SK-MEL-5 (cell line): Measurements from ENCODE around the gene CD2. TPM values are rescaled to one million over a fixed set of nuclear protein-coding genes. Genes with fewer than 3 reads are reported as not detected.

Experiments
- DNase-seq: peaks from one replicate; pipeline ENCODE4 v3.0.0-alpha.2; 2016; ENCODE audit warnings: low read depth, low spot score
- in situ Hi-C: cut with HindIII; loops from 2 replicates; pipeline ENCODE4 v1.10.0; 2016; ENCODE audit warnings: low sequenced_read_pairs, high pct_unique_total_duplicates, low pct_unique_long_range_greater_than_20kb
- polyA plus RNA-seq, 2 experiments: library from polyadenylated mRNA; depleted of rRNA; stranded (reverse); fragments of >200 nt; gene quantifications; 2 replicates each; pipeline ENCODE4 v1.2.3, GENCODE V29; 2015
- total RNA-seq: library from RNA; depleted of rRNA; stranded (reverse); fragments of >200 nt; shearing (Covaris generic); gene quantifications from 2 replicates; pipeline ENCODE4 v1.2.3, GENCODE V29; 2014; rRNA removed

The CD2 gene
- total RNA-seq: not detected in 2 replicates
- polyA plus RNA-seq (2015; cell fraction: cytosol; rRNA removed): not detected in 2 replicates
- not detected in 2 replicates for polyA plus RNA-seq (2015; cell fraction: nucleus; rRNA removed)

- DNase-seq: no peak
- in situ Hi-C loops: no loop called here
These were observed at the start of gene CD2 for GRCh38 chr1:116754198-116754977. TSS of gene CD2 (plus strand) at chr1:116754430. CDS start at chr1:116754493, 63 bp downstream.

- DNase-seq: no peak
- in situ Hi-C loops: no loop called here
These were observed 48.1 kb upstream of the CD2 start for GRCh38 chr1:116706123-116706522.

GRCh38 chr1:116706841-116707240, 47.4 kb upstream of the CD2 start:
- DNase-seq: no peak
- in situ Hi-C loops: no loop called here

- DNase-seq: no peak
- in situ Hi-C loops: no loop called here
These were observed 45.9 kb upstream of the CD2 start for GRCh38 chr1:116708255-116708900.

GRCh38 chr1:116709666-116710167, 44.5 kb upstream of the CD2 start:
- in situ Hi-C loops: no loop called here
- DNase-seq: no peak

- DNase-seq: peak; percentile 87
- in situ Hi-C loops: no loop called here
These were observed 43.6 kb upstream of the CD2 start for GRCh38 chr1:116710420-116711262.

GRCh38 chr1:116711263-116711840, 42.9 kb upstream of the CD2 start:
- in situ Hi-C loops: no loop called here
- peak; percentile 64 for DNase-seq

GRCh38 chr1:116712510-116712909, 41.7 kb upstream of the CD2 start:
- DNase-seq: no peak
- in situ Hi-C loops: no loop called here

- in situ Hi-C loops: no loop called here
- no peak for DNase-seq
These were observed 40.8 kb upstream of the CD2 start for GRCh38 chr1:116713474-116713873.

GRCh38 chr1:116716391-116716790, 37.8 kb upstream of the CD2 start:
- in situ Hi-C loops: no loop called here
- DNase-seq: no peak

GRCh38 chr1:116717318-116717717, 36.9 kb upstream of the CD2 start:
- DNase-seq: no peak
- in situ Hi-C loops: no loop called here

- DNase-seq: no peak
- in situ Hi-C loops: no loop called here
These were observed 33.7 kb upstream of the CD2 start for GRCh38 chr1:116720364-116721038.

GRCh38 chr1:116721039-116721405, 33.2 kb upstream of the CD2 start:
- in situ Hi-C loops: no loop called here
- no peak for DNase-seq

- DNase-seq: no peak
- in situ Hi-C loops: no loop called here
These were observed 32.7 kb upstream of the CD2 start for GRCh38 chr1:116721451-116722007.

GRCh38 chr1:116722016-116722838, 32.0 kb upstream of the CD2 start:
- no peak for DNase-seq
- in situ Hi-C loops: no loop called here

- peak; percentile 77 for DNase-seq
- in situ Hi-C loops: no loop called here
These were observed 29.4 kb upstream of the CD2 start for GRCh38 chr1:116724765-116725375.
